Epidermal melanocyte (primary cell): ENCODE results near the gene DGKD.
"Not testable (repeated sequence)": the region's sequence is repeated elsewhere in the genome, so short reads cannot be mapped to it uniquely, and the experiment has no call there.

ENCODE experiments used
- DNase-seq: peaks from one replicate; pipeline ENCODE4 v3.0.0; 2011; ENCODE audit warnings: low spot score; ENCODE audit not compliant: insufficient read length

The DGKD gene

DNA sequence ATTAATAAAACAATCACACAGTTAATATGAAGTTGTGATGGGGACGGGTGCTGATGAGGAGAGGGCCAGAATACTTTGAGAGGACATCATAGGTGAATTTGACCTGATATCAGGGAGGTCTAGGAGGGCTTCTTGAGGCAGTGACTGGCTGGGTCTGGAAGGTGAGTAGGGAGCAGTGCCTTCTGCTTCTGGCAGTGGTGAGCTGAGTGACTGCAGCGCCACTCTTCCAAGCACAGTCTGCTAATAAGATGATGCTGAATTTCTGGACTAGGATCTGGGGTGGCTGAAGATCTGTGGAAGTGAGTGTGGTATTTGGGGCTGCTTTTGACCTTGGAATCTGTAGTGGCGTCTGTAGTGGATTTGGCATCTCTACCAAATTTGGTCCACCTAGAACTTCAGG, 5.5 kb downstream of the DGKD start:
- DNase-seq, result no peak

GRCh38 chr2:233360771-233361176, 6.5 kb downstream of the DGKD start:
- no peak for DNase-seq

- DNase-seq, result peak; percentile 64
Observed at GRCh38 chr2:233361297-233361696, 7.0 kb downstream of the DGKD start.

DNA sequence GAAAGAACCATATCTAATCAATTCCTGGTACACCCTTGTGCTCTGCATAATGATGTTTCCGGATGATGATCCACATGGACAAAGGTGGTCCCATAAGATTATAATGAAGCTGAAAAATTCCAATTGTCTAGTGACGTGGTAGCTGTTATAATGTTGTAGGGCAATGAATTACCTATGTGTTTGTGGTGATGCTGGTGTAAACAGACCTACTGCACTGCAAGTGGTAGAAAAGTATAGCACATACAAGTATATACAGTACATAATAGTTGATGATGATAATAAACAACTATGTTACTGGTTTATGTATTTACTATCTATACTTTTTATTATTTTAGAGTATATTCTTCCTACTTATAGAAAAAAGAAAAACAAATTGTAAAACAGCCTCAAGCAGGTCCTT, 8.4 kb downstream of the DGKD start:
- no peak for DNase-seq

GRCh38 chr2:233363744-233364235, 9.5 kb downstream of the DGKD start:
- DNase-seq, result no peak

- no peak for DNase-seq
Observed at GRCh38 chr2:233365861-233366520, 11.7 kb downstream of the DGKD start.

- DNase-seq, result no peak
Observed at GRCh38 chr2:233367586-233367985, 13.3 kb downstream of the DGKD start.

- no peak for DNase-seq
Observed at GRCh38 chr2:233368756-233369155, 14.5 kb downstream of the DGKD start.

DNA sequence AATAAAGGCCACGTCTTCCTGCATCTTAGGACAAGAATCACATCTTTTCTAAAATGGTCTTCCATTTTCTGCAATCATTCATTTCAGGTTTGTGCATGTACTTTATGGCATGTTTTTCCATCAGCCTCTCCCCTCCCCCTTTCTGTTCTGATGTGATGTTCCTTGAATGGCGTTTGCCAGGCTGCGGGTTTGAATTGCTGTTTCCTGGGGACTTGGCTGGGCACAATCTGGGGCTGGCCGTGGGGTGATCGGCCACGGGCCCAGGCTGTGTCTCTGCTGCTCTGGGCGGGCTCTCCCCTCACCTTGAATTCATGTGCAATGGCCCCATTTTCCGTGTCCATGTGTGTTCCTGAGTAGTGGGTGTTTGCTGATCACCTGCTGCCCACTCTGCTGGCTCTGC, 15.2 kb downstream of the DGKD start:
- DNase-seq, result no peak

DNA sequence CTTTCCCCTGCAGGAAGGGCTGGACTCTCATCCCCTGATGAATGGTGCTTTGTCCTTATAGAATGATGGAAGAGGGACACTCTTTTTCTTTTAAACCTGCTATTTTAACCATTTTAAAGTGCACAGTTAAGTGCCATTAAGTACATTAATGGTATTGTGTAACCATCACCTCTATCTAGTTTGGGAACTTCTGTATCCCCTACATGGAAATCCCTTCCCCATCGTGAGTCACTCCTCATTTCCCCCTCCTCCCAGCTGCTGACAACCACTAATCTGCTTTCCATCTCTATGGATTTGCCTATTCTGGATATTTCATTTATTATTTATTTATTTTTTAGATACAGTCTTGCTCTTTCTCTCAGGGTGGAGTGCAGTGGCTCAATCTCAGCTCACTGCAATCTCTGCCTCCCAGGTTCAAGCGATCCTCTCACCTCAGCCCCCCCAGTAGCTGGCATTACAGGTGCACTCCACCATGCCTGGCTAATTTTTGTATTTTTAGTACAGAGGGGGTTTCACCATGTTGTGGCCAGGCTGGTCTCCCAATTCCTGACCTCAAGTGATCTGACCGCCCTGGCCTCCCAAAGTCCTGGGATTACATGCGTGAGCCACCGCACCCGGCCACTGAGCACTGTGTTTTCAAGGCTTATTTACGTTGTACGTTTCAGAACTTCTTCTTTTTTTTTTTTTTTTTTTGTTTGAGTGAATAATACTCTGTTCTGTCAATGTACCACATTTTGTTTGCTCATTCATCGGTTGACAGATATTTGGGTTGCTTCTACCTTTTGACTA, 15.8 kb downstream of the DGKD start:
- DNase-seq, result no peak

DNA sequence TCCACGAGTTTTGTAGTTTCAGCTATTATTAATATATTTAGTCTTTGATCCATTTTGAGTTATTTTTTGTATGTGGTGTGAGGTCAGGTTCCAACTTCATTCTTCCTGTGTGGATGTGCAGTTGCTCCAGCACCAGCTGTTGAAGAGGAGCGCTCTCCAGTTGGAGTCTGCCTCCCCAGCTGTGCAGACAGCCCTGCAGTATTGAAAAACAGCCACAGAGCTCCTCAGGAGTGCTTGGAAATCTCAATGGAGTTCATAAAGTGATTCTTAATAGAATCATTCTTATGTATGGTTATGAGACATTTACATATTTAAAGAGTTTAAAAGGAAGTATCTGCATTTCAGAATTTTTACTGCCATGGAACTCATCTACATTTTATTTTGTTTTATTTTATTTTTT, 17.3 kb downstream of the DGKD start:
- DNase-seq, result no peak

DNA sequence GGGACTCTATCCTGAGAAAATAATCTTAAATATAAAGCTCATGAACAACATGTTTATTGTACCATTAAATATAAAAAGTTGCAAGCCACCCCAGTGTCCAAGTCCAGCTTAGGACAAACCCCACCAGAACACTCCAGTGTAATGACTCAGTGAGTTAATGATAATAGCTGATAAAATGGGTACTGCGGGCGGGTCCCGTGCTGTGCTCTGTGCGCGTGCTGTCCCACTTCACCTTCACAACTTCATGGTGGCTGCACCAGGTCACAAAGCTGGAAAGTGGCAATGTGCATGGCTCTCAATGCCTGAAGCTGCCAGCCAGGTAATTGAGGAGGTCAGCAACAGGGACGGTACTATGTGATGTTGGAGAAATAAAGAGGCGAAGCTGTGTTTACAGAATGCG, 18.6 kb downstream of the DGKD start:
- no peak for DNase-seq

DNA sequence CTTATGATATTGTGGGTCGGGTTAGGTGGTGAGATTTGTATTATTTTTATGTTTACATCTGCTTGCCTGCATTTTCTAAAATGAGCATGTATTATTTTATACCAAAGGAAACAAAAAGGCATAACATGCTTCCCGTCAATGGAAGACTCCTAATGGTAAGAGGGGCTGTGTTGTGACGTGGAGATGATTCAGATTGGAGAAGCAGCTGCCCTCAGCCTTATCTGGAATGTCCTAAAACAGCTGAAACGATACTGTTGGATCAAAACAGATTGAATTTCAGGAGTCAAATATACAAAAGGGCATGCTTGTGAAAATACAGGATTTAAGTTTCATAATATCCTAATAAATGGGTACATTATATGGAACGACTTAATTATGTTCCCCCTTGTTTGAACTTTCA, 19.0 kb downstream of the DGKD start:
- DNase-seq, result no peak

- not testable (repeated sequence) for DNase-seq
Observed at GRCh38 chr2:233374776-233375175, 20.5 kb downstream of the DGKD start.

DNA sequence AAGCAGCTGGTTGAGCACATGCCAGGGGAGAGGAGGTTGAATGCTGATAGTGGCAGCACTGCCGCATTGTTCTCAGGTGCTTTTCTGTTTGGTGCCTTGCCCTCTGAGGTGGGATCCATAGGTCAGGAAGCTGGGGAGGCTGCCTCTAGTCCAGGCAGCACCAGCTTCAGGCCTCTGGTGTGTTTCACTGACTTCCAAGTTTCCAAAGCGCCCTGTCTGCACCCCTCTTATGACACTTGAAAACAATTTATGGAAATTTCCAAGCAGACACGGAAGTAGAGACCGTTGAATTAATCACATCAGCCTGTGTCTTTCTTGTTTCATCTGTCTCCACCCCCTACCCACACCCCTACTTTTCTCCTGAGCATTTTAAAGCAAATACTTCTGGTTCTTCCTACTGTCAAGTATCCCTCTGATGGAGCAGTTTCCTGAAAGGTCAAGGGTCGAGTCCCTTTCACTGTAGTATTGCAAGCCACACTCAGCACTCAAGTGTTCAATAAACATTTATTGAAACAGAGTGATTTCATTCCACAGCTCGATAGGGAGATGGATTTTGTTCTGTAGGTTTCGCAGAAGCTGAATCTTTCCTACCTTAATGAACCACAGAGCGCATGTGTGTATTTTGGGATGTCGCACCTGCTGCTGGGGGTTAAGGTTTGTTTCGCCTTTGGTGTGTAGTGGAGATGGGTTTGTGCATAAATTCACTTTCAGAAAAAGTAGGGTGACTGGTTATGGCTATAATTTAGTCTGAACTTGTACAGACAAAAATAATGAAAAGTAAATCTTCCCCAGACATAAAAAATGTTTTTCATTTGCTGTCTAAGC, 21.4 kb downstream of the DGKD start:
- no peak for DNase-seq

GRCh38 chr2:233379034-233379433, 24.7 kb downstream of the DGKD start:
- no peak for DNase-seq

DNA sequence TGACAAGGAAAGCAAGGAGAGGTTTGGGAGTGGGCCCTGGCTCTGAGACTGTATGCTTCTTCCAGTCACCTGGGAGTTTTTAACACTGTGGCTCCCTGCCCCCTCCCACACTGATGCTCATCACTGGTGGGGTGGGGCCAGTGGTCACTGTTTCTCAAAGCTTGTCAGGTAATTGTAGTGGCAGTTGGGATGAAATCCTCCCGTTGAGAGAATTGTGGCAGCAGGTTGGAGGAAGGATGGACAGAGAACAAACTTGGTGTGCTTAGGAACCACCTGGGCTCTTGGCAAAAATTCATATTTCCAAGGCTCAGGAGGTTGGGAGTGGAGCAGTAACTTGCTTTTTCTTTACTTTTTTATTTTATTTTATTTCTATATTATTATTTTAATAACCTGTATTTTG, 25.1 kb downstream of the DGKD start:
- no peak for DNase-seq

GRCh38 chr2:233380132-233380895, 26.0 kb downstream of the DGKD start:
- DNase-seq, result no peak

DNA sequence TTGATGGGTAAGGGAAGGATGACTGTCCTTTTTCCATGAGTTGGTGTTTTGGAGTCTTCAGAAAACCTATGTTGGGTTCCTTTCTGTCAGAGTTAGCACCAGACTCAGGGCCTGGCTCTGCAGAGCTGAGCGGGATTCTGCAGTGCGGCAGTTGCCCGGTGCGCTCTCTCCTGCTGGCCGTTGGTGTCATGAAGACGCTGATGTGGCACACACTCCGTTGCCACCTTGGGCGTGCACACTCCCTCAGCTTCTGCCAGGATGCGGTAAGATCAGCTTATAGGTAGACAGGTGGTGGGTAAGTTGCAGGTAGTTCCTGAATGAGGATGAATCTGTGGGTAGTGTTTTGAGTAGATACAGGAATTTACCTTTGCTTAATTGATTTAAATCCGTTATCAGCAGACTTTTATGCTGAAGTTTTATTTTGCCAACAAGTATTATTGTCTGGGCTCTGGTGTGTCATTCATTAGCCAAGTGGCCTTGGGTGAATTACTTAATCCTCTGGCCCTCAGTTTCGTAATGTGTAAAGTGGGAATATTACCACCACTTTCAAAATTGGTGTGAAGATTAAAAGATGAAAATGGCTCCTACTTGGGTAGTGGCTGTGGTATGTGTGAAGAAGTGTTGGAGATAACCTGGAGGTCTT, 26.8 kb downstream of the DGKD start:
- no peak for DNase-seq

DNA sequence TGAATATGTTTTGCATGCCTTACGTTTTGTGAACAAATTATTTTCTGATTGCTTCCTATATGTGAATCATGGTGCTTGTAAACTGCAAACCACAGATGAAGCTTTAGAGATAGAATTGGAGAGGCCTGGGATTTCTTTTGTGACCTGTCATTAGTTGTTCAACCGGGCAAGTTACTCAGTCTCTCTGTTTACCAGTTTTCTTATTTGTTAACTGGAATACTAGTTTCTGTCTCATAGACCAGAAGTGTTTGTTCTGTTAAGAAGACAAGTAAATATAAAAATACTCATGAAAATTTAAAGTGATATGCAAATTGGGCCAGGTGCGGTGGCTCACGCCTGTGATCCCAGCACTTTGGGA, 27.3 kb downstream of the DGKD start:
- no peak for DNase-seq

DNA sequence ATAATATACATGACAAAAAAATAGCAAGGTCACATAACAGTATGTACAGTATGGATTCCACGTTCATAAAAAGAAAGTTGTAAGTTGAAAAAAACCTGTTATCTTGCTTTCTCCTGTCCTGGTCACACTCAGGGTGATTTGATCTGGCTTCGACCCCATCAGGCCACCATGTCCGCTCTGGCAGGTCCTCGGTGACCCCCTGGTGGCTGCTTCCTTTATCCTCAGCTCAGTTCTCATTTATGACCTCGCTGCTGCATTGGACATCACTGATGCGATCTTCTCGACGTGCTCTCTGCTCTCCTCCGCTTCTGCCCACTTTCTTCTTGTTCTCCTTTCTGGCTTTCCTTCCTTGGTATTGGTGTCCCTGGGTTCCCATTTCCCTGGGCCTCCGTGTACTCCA, 29.7 kb downstream of the DGKD start:
- DNase-seq, result no peak
